Measurements from ENCODE around the gene EFNA2. TPM values are rescaled to one million over a fixed set of nuclear protein-coding genes. Genes with fewer than 3 reads are reported as not detected.

EFNA2 gene
- polyA plus RNA-seq, 1 donor from 2014 or later, result 10.3 TPM

GRCh38 chr19:1249298-1249989 is 36.2 kb upstream of the EFNA2 start:
- H3K9me2 ChIP-seq (ENCODE audit: insufficient read depth, low read length), result no peaks in the 10 kb centered on the region
- peak overlapping the region; percentile 93 for H3K4me3 ChIP-seq (ENCODE audit: low read length)
- H3F3A ChIP-seq (ENCODE audit: insufficient read depth, low read length, poor library complexity, severe bottlenecking), result no peaks in the 10 kb centered on the region
- H3K27ac ChIP-seq (ENCODE audit: low read length), result peak overlapping the region; percentile 98
- no peak overlapping the region for H2AFZ ChIP-seq (ENCODE audit: low read depth, low read length)
- H3K9ac ChIP-seq (ENCODE audit: low read length), result peak overlapping the region; percentile 99
- no peaks in the 10 kb centered on the region for H3K27me3 ChIP-seq (ENCODE audit: insufficient read depth, low read depth, low read length)
- H4K20me1 ChIP-seq (ENCODE audit: insufficient read depth), result peaks cover 4% of the 10 kb centered on the region
- no peaks in the 10 kb centered on the region for H3K9me3 ChIP-seq (ENCODE audit: low read length)
- TF ChIP-seq TAF1 (IDR thresholded peaks at IDR 0.05; ENCODE audit: low read depth) (peak; percentile 69), REST (IDR thresholded peaks at IDR 0.05; ENCODE audit: borderline replicate concordance) (peak; percentile 81), POLR2AphosphoS5 (IDR thresholded peaks at IDR 0.05) (peak; percentile 96), MXI1 (conservative IDR thresholded peaks at IDR 0.05; ENCODE audit: poor library complexity, severe bottlenecking) (peak; percentile 28), EZH2 (IDR thresholded peaks at IDR 0.05; ENCODE audit: borderline replicate concordance, insufficient read depth, low read length, poor library complexity, severe bottlenecking) (no peak), CTCF (IDR thresholded peaks at IDR 0.05; ENCODE audit: poor library complexity, severe bottlenecking) (no peak), SMC3 (conservative IDR thresholded peaks at IDR 0.05; ENCODE audit: poor library complexity) (no peak), EP300 (conservative IDR thresholded peaks at IDR 0.05; ENCODE audit: poor library complexity, severe bottlenecking) (peak; percentile 49), RAD21 (conservative IDR thresholded peaks at IDR 0.05) (no peak)
- H3K4me2 ChIP-seq (ENCODE audit: low read length), result no peak overlapping the region
- no peaks in the 10 kb centered on the region for H3K36me3 ChIP-seq (ENCODE audit: insufficient read depth, low read length)
- H3K79me2 ChIP-seq (replicated peaks; ENCODE audit: insufficient read depth, low read length), result peaks cover 47% of the 10 kb centered on the region

- no peak overlapping the region for H3K4me2 ChIP-seq (ENCODE audit: low read length)
- no peaks in the 10 kb centered on the region for H3K27me3 ChIP-seq (ENCODE audit: insufficient read depth, low read depth, low read length)
- no peaks in the 10 kb centered on the region for H3K9me2 ChIP-seq (ENCODE audit: insufficient read depth, low read length)
- H3K27ac ChIP-seq (ENCODE audit: low read length), result peak overlapping the region; percentile 98
- no peak overlapping the region for H2AFZ ChIP-seq (ENCODE audit: low read depth, low read length)
- H4K20me1 ChIP-seq (ENCODE audit: insufficient read depth), result peaks cover 4% of the 10 kb centered on the region
- no peaks in the 10 kb centered on the region for H3K9me3 ChIP-seq (ENCODE audit: low read length)
- H3K4me3 ChIP-seq (ENCODE audit: low read length), result peak overlapping the region; percentile 93
- TF ChIP-seq TAF1 (IDR thresholded peaks at IDR 0.05; ENCODE audit: low read depth), result peak; percentile 22
- TF ChIP-seq EZH2 (IDR thresholded peaks at IDR 0.05; ENCODE audit: borderline replicate concordance, insufficient read depth, low read length, poor library complexity, severe bottlenecking), result no peak
- no peak for TF ChIP-seq CTCF (IDR thresholded peaks at IDR 0.05; ENCODE audit: poor library complexity, severe bottlenecking)
- peak; percentile 14 for TF ChIP-seq RAD21 (conservative IDR thresholded peaks at IDR 0.05)
- TF ChIP-seq SMC3 (conservative IDR thresholded peaks at IDR 0.05; ENCODE audit: poor library complexity), result no peak
- peak; percentile 49 for TF ChIP-seq REST (IDR thresholded peaks at IDR 0.05; ENCODE audit: borderline replicate concordance)
- H3K36me3 ChIP-seq (ENCODE audit: insufficient read depth, low read length), result no peaks in the 10 kb centered on the region
- peaks cover 52% of the 10 kb centered on the region for H3K79me2 ChIP-seq (replicated peaks; ENCODE audit: insufficient read depth, low read length)
- H3F3A ChIP-seq (ENCODE audit: insufficient read depth, low read length, poor library complexity, severe bottlenecking), result no peaks in the 10 kb centered on the region
- H3K9ac ChIP-seq (ENCODE audit: low read length), result peak overlapping the region; percentile 99
Observed at GRCh38 chr19:1249990-1250436, 35.7 kb upstream of the EFNA2 start.
